ENCODE data around the gene BCL11B.

BCL11B gene

GRCh38 chr14:99185436-99186068 lies 86.4 kb downstream of the BCL11B start:
- no peaks in the 10 kb centered on the region for H3K79me2 ChIP-seq (ENCODE audit: control insufficient read depth, insufficient read depth, low read length, unreplicated experiment)
- no peak overlapping the region for H3K4me3 ChIP-seq (ENCODE audit: low read depth, low read length)
- H3K27ac ChIP-seq (ENCODE audit: low read depth, low read length), result no peak overlapping the region
- H2AFZ ChIP-seq (ENCODE audit: low read length, unreplicated experiment), result no peak overlapping the region
- H3K27me3 ChIP-seq (ENCODE audit: insufficient read depth, low read length), result no peaks in the 10 kb centered on the region
- H3K36me3 ChIP-seq (ENCODE audit: insufficient read depth, low read length), result no peaks in the 10 kb centered on the region
- H3K4me1 ChIP-seq (ENCODE audit: control insufficient read depth, insufficient read depth, low read length, unreplicated experiment), result no peaks in the 10 kb centered on the region

- Histone ChIP-seq H3K27me3 (ENCODE audit: insufficient read depth, low read length) (no peaks in the 10 kb centered on the region), H3K79me2 (ENCODE audit: control insufficient read depth, insufficient read depth, low read length, unreplicated experiment) (no peaks in the 10 kb centered on the region), H3K36me3 (ENCODE audit: insufficient read depth, low read length) (no peaks in the 10 kb centered on the region), H3K4me1 (ENCODE audit: control insufficient read depth, insufficient read depth, low read length, unreplicated experiment) (no peaks in the 10 kb centered on the region), H3K27ac (ENCODE audit: low read depth, low read length) (no peak overlapping the region), H2AFZ (ENCODE audit: low read length, unreplicated experiment) (no peak overlapping the region), H3K4me3 (ENCODE audit: low read depth, low read length) (no peak overlapping the region)
These were observed 88.3 kb downstream of the BCL11B start for GRCh38 chr14:99183716-99184115.

- Histone ChIP-seq H3K4me3 (ENCODE audit: low read depth, low read length) (no peak overlapping the region), H3K36me3 (ENCODE audit: insufficient read depth, low read length) (no peaks in the 10 kb centered on the region), H3K4me1 (ENCODE audit: control insufficient read depth, insufficient read depth, low read length, unreplicated experiment) (no peaks in the 10 kb centered on the region), H3K27ac (ENCODE audit: low read depth, low read length) (no peak overlapping the region), H2AFZ (ENCODE audit: low read length, unreplicated experiment) (no peak overlapping the region), H3K79me2 (ENCODE audit: control insufficient read depth, insufficient read depth, low read length, unreplicated experiment) (no peaks in the 10 kb centered on the region), H3K27me3 (ENCODE audit: insufficient read depth, low read length) (no peaks in the 10 kb centered on the region)
These were observed 88.7 kb downstream of the BCL11B start for GRCh38 chr14:99183311-99183710.

GRCh38 chr14:99182548-99183250 lies 89.3 kb downstream of the BCL11B start:
- Histone ChIP-seq H3K79me2 (ENCODE audit: control insufficient read depth, insufficient read depth, low read length, unreplicated experiment) (no peaks in the 10 kb centered on the region), H3K4me3 (ENCODE audit: low read depth, low read length) (no peak overlapping the region), H3K27ac (ENCODE audit: low read depth, low read length) (no peak overlapping the region), H3K36me3 (ENCODE audit: insufficient read depth, low read length) (no peaks in the 10 kb centered on the region), H3K27me3 (ENCODE audit: insufficient read depth, low read length) (no peaks in the 10 kb centered on the region), H3K4me1 (ENCODE audit: control insufficient read depth, insufficient read depth, low read length, unreplicated experiment) (no peaks in the 10 kb centered on the region), H2AFZ (ENCODE audit: low read length, unreplicated experiment) (no peak overlapping the region)

- Histone ChIP-seq H3K27me3 (ENCODE audit: insufficient read depth, low read length) (no peaks in the 10 kb centered on the region), H2AFZ (ENCODE audit: low read length, unreplicated experiment) (no peak overlapping the region), H3K79me2 (ENCODE audit: control insufficient read depth, insufficient read depth, low read length, unreplicated experiment) (no peaks in the 10 kb centered on the region), H3K27ac (ENCODE audit: low read depth, low read length) (no peak overlapping the region), H3K4me1 (ENCODE audit: control insufficient read depth, insufficient read depth, low read length, unreplicated experiment) (no peaks in the 10 kb centered on the region), H3K36me3 (ENCODE audit: insufficient read depth, low read length) (no peaks in the 10 kb centered on the region), H3K4me3 (ENCODE audit: low read depth, low read length) (no peak overlapping the region)
These were observed 90.0 kb downstream of the BCL11B start for GRCh38 chr14:99181804-99182520.

GRCh38 chr14:99181241-99181640 lies 90.8 kb downstream of the BCL11B start:
- Histone ChIP-seq H3K36me3 (ENCODE audit: insufficient read depth, low read length) (no peaks in the 10 kb centered on the region), H3K27me3 (ENCODE audit: insufficient read depth, low read length) (no peaks in the 10 kb centered on the region), H3K4me1 (ENCODE audit: control insufficient read depth, insufficient read depth, low read length, unreplicated experiment) (no peaks in the 10 kb centered on the region), H3K79me2 (ENCODE audit: control insufficient read depth, insufficient read depth, low read length, unreplicated experiment) (no peaks in the 10 kb centered on the region), H2AFZ (ENCODE audit: low read length, unreplicated experiment) (no peak overlapping the region), H3K27ac (ENCODE audit: low read depth, low read length) (no peak overlapping the region), H3K4me3 (ENCODE audit: low read depth, low read length) (no peak overlapping the region)

- H3K4me1 ChIP-seq (ENCODE audit: control insufficient read depth, insufficient read depth, low read length, unreplicated experiment), result no peaks in the 10 kb centered on the region
- no peaks in the 10 kb centered on the region for H3K79me2 ChIP-seq (ENCODE audit: control insufficient read depth, insufficient read depth, low read length, unreplicated experiment)
- no peak overlapping the region for H2AFZ ChIP-seq (ENCODE audit: low read length, unreplicated experiment)
- no peaks in the 10 kb centered on the region for H3K27me3 ChIP-seq (ENCODE audit: insufficient read depth, low read length)
- no peak overlapping the region for H3K4me3 ChIP-seq (ENCODE audit: low read depth, low read length)
- H3K36me3 ChIP-seq (ENCODE audit: insufficient read depth, low read length), result no peaks in the 10 kb centered on the region
- no peak overlapping the region for H3K27ac ChIP-seq (ENCODE audit: low read depth, low read length)
These were observed 92.1 kb downstream of the BCL11B start for GRCh38 chr14:99179946-99180345.

- Histone ChIP-seq H3K27me3 (ENCODE audit: insufficient read depth, low read length) (no peaks in the 10 kb centered on the region), H3K4me1 (ENCODE audit: control insufficient read depth, insufficient read depth, low read length, unreplicated experiment) (no peaks in the 10 kb centered on the region), H2AFZ (ENCODE audit: low read length, unreplicated experiment) (no peak overlapping the region), H3K27ac (ENCODE audit: low read depth, low read length) (no peak overlapping the region), H3K36me3 (ENCODE audit: insufficient read depth, low read length) (no peaks in the 10 kb centered on the region), H3K4me3 (ENCODE audit: low read depth, low read length) (no peak overlapping the region), H3K79me2 (ENCODE audit: control insufficient read depth, insufficient read depth, low read length, unreplicated experiment) (no peaks in the 10 kb centered on the region)
These were observed 92.5 kb downstream of the BCL11B start for GRCh38 chr14:99179506-99179905.

GRCh38 chr14:99177886-99178835 lies 93.8 kb downstream of the BCL11B start:
- Histone ChIP-seq H3K4me3 (ENCODE audit: low read depth, low read length) (no peak overlapping the region), H2AFZ (ENCODE audit: low read length, unreplicated experiment) (no peak overlapping the region), H3K27me3 (ENCODE audit: insufficient read depth, low read length) (no peaks in the 10 kb centered on the region), H3K4me1 (ENCODE audit: control insufficient read depth, insufficient read depth, low read length, unreplicated experiment) (no peaks in the 10 kb centered on the region), H3K36me3 (ENCODE audit: insufficient read depth, low read length) (no peaks in the 10 kb centered on the region), H3K79me2 (ENCODE audit: control insufficient read depth, insufficient read depth, low read length, unreplicated experiment) (no peaks in the 10 kb centered on the region), H3K27ac (ENCODE audit: low read depth, low read length) (no peak overlapping the region)

GRCh38 chr14:99177046-99177655 lies 94.8 kb downstream of the BCL11B start:
- Histone ChIP-seq H3K79me2 (ENCODE audit: control insufficient read depth, insufficient read depth, low read length, unreplicated experiment) (no peaks in the 10 kb centered on the region), H3K4me3 (ENCODE audit: low read depth, low read length) (no peak overlapping the region), H2AFZ (ENCODE audit: low read length, unreplicated experiment) (no peak overlapping the region), H3K4me1 (ENCODE audit: control insufficient read depth, insufficient read depth, low read length, unreplicated experiment) (no peaks in the 10 kb centered on the region), H3K27me3 (ENCODE audit: insufficient read depth, low read length) (no peaks in the 10 kb centered on the region), H3K36me3 (ENCODE audit: insufficient read depth, low read length) (no peaks in the 10 kb centered on the region), H3K27ac (ENCODE audit: low read depth, low read length) (no peak overlapping the region)

All from ACC112 (cell line).